ENCODE data around the gene MMADHC. TPM values are rescaled to one million over a fixed set of nuclear protein-coding genes. Genes with fewer than 3 reads are reported as not detected.

MMADHC gene
- total and polyA plus RNA-seq, 2 of the 4 experiments (the other 2 are of a cell fraction): 62.6 to 112 TPM

- no peak overlapping the region for H4K91ac ChIP-seq (ENCODE audit: insufficient read depth, low read depth, low read length)
- no peaks in the 10 kb centered on the region for H3K79me1 ChIP-seq (ENCODE audit: low read depth in 1 of 2, low read length in 2 of 2)
- no peak overlapping the region for H3K27ac ChIP-seq (ENCODE audit: insufficient read depth, low read length)
- no peak overlapping the region for H3K18ac ChIP-seq (ENCODE audit: low read depth, low read length)
- BruUV-seq (replicated peaks): no TSS peak
- WGBS, 2 experiments (ENCODE audit: extremely low coverage in 2 of 2, insufficient read length in 1 of 2): 10% methylated on average over 3 of the region's 3 CpGs; no CpG with 5 or more reads in 1 of the 2 experiments
- H3K14ac ChIP-seq (replicated peaks; ENCODE audit: low read depth, low read length): no peak overlapping the region
- H3K36me3 ChIP-seq (ENCODE audit: control insufficient read depth, insufficient read depth, low read length): no peaks in the 10 kb centered on the region
- ATAC-seq (ENCODE audit: low read depth) (no peak), DNase-seq (no peak)
- H4K8ac ChIP-seq (ENCODE audit: low read depth in 2 of 2, low read length in 2 of 2): no peak overlapping the region
- H4K5ac ChIP-seq (ENCODE audit: low read depth, low read length): no peak overlapping the region
- no peak overlapping the region for H2BK20ac ChIP-seq (ENCODE audit: low read depth, low read length)
- TF ChIP-seq CEBPB (IDR thresholded peaks at IDR 0.05; ENCODE audit: low read depth, low read length): no peak
- no peak for TF ChIP-seq POLR2A (IDR thresholded peaks at IDR 0.05; ENCODE audit: low read depth, low read length)
- TF ChIP-seq, protein P1, sequence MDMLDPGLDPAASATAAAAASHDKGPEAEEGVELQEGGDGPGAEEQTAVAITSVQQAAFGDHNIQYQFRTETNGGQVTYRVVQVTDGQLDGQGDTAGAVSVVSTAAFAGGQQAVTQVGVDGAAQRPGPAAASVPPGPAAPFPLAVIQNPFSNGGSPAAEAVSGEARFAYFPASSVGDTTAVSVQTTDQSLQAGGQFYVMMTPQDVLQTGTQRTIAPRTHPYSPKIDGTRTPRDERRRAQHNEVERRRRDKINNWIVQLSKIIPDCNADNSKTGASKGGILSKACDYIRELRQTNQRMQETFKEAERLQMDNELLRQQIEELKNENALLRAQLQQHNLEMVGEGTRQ (IDR thresholded peaks at IDR 0.05; ENCODE audit: low read depth, low read length): no peak
- TF ChIP-seq RCOR1 (IDR thresholded peaks at IDR 0.05; ENCODE audit: insufficient replicate concordance, low read length): no peak
- TF ChIP-seq MAZ (IDR thresholded peaks at IDR 0.05; ENCODE audit: borderline replicate concordance, low read depth, low read length): no peak
- TF ChIP-seq MXI1 (IDR thresholded peaks at IDR 0.05; ENCODE audit: borderline replicate concordance, low read depth, low read length): no peak
- TF ChIP-seq ELK1 (IDR thresholded peaks at IDR 0.05; ENCODE audit: borderline replicate concordance, low read depth, low read length): no peak
- H3K9me3 ChIP-seq (ENCODE audit: control insufficient read depth, insufficient read depth, low read length): no peaks in the 10 kb centered on the region
- H3K56ac ChIP-seq (ENCODE audit: extremely low read depth, insufficient read depth, low read length): no peak overlapping the region
- no peaks in the 10 kb centered on the region for H3K27me3 ChIP-seq (ENCODE audit: control insufficient read depth, insufficient read depth, low read length)
- H2BK15ac ChIP-seq (ENCODE audit: low read depth, low read length): no peak overlapping the region
- no peak overlapping the region for H2AFZ ChIP-seq (replicated peaks; ENCODE audit: low read length, poor library complexity)
- POLR2A ChIA-PET (ENCODE audit: unreplicated experiment): no interaction called here
- no peak overlapping the region for H2BK5ac ChIP-seq (ENCODE audit: low read depth, low read length, poor library complexity, severe bottlenecking)
- intact Hi-C loops (cut with micrococcal nuclease) (no loop called here), dilution Hi-C loops (cut with HindIII; ENCODE audit: low sequenced_read_pairs, unreplicated experiment) (no loop called here), in situ Hi-C loops (cut with MboI; ENCODE audit: low sequenced_read_pairs) (no loop called here)
- no peaks in the 10 kb centered on the region for H3K9me1 ChIP-seq (ENCODE audit: insufficient read depth, low read length)
- no peak overlapping the region for H2AK9ac ChIP-seq (replicated peaks; ENCODE audit: low read depth, low read length, poor library complexity)
- H3K23ac ChIP-seq (ENCODE audit: low read depth, low read length): no peak overlapping the region
- no peaks in the 10 kb centered on the region for H3K4me1 ChIP-seq (ENCODE audit: control insufficient read depth, insufficient read depth, low read length)
- H4K20me1 ChIP-seq (ENCODE audit: insufficient read depth, low read length): no peaks in the 10 kb centered on the region
- H3K4ac ChIP-seq (ENCODE audit: low read depth, low read length): no peak overlapping the region
- no peak overlapping the region for H2BK120ac ChIP-seq (ENCODE audit: low read depth, low read length)
- no peak overlapping the region for H2AK5ac ChIP-seq (ENCODE audit: low read depth, low read length)
- CTCF ChIA-PET: no interaction called here
- no peak overlapping the region for H3K4me2 ChIP-seq (ENCODE audit: low read depth, low read length)
- no peak overlapping the region for H3K4me3 ChIP-seq (ENCODE audit: insufficient read depth, low read depth, low read length)
- no peak overlapping the region for H3K9ac ChIP-seq (ENCODE audit: low read depth, low read length)
Observed at GRCh38 chr2:149528983-149529382, 58.6 kb downstream of the MMADHC start.
